Loucy (cell line): ENCODE results near the gene HBEGF.

Experiments used
- EZH2phosphoT487 ChIP-seq: fragments of 200-600 bp; IDR thresholded peaks from 2 replicates; pipeline ENCODE4 v1.6.1; 2018; ENCODE audit warnings: antibody characterized with exemption, mild to moderate bottlenecking, moderate library complexity, borderline replicate concordance
- TF ChIP-seq, protein P1 (sequence below): fragments of 200-600 bp; sonication (generic); conservative IDR thresholded peaks from 2 replicates; pipeline ENCODE4 v1.5.1; 2014; ENCODE audit warnings: mild to moderate bottlenecking, antibody characterized with exemption, low read length

DNA sequence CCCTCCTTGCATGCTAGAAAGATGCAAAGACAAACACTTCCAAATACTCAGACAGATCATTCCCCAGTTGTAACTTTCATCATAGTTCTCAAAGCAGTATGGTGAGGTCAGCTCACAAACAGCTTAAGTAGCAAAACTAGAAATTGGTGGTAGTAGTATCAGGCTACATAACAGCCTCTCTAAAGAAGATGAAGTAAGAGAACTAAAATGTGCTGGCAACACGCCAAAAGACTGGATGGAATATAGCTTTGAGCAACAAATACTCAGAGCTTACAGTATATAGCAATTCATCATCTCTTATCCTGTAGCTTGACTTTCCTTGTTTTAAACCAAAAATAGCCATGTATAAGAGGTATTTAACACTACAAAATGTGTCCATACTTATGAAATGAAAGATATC, 51.0 kb downstream of the HBEGF start:
- TF ChIP-seq, protein P1, sequence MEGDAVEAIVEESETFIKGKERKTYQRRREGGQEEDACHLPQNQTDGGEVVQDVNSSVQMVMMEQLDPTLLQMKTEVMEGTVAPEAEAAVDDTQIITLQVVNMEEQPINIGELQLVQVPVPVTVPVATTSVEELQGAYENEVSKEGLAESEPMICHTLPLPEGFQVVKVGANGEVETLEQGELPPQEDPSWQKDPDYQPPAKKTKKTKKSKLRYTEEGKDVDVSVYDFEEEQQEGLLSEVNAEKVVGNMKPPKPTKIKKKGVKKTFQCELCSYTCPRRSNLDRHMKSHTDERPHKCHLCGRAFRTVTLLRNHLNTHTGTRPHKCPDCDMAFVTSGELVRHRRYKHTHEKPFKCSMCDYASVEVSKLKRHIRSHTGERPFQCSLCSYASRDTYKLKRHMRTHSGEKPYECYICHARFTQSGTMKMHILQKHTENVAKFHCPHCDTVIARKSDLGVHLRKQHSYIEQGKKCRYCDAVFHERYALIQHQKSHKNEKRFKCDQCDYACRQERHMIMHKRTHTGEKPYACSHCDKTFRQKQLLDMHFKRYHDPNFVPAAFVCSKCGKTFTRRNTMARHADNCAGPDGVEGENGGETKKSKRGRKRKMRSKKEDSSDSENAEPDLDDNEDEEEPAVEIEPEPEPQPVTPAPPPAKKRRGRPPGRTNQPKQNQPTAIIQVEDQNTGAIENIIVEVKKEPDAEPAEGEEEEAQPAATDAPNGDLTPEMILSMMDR = no peak
- TF ChIP-seq EZH2phosphoT487 = no peak
